Muscle of back (tissue), 11 donors: Measurements from ENCODE around the gene BRD1. TPM values are rescaled to one million over a fixed set of nuclear protein-coding genes. Genes with fewer than 3 reads are reported as not detected.

Experiments
- DNase-seq, 3 donors: peaks; one replicate each; pipeline versions ENCODE4 v3.0.0 to v3.0.0-alpha.2; 2013
- polyA plus RNA-seq, 10 donors: library from polyadenylated mRNA; unstranded; fragments of 120-200 nt; gene quantifications; one replicate each; pipeline ENCODE4 v1.2.1, GENCODE V29; 2013; ENCODE audit not compliant: insufficient read length in 10 of 10

The BRD1 gene
- polyA plus RNA-seq, 10 donors = 18.4 to 30.2 (median 25.4) TPM

DNA sequence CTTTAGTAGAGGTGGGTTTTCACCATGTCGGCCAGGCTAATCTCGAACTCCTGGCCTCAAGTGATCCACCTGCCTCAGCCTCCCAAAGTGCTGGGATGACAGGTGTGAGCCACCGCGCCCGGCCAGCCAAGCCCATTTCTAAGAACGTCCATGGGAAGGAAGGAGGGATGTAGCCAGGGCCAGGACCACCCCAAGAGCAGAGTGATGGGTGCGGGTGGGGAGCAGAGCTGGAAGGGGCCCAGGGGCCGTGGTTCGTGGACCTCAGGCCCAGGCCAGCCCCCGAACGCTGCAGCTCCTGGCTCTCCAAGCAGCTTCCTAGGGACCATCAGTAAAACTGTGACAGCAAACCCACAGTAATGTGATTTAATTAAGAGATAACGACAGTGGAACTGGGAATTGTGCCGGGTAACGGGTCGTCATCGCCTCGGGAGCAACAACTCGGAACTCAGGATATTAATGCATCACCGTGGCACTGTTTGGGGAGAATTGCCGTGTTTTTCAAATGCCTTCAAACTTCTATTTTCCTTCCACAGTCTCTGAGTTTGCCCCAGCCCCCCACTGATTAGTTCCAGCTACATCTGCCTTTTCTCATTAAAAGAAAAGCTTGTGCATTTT lies 74.3 kb downstream of the BRD1 start:
- DNase-seq = no peak

DNA sequence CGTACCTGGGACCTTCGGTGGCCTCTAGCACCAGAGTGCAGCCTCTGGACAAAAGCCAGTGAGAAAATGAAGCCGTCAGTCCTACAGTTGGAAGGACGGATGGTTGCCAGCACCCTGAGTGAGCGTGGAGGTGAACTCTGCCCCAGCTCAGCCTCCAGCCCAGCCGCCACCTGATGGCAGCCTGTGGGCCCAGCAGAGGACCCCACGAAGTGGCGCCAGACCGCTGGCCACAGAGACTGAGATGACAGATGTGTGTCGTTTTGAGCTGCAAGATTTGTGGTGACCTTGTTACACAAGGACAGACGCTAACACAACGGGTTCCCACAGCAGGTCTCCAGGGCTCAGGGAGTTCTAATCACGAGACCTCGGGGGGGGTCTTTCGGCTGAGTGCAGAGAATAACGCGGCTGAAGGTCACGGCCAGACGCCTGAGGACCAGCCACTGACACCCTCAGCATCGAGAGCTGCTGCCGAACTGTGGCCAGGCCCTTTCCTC lies 75.0 kb downstream of the BRD1 start:
- DNase-seq = no peak

GRCh38 chr22:49751966-49752597 lies 75.6 kb downstream of the BRD1 start:
- no peak for DNase-seq

DNA sequence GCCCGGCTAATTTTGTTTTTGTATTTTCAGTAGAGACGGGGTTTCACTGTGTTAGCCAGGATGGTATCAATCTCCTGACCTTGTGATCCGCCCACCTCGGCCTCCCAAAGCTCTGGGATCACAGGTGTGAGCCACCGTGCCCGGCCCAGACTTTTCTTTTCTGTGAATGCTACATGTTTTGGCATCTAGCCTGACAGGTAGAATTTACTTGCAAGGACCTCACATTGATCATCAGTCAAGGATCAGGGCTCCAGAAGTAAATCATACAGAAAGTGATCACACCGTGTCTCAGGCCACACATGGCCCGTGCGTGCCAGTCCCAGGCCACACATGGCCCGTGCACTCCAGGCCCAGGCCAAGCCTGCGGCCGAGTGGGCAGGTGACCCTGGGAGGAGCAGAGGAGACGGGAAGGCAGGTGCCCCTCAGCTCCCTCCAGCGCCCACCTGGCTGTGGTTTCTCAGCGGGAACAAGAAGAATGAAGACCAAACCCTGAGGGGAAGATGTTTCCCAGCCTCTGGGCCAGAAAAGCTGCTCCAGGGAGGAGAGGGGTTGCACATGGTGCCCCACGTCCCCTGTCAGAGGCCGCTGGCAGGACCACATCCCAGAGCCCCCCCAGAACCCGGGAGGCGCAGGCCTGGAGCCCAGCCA lies 76.2 kb downstream of the BRD1 start:
- no peak for DNase-seq

DNA sequence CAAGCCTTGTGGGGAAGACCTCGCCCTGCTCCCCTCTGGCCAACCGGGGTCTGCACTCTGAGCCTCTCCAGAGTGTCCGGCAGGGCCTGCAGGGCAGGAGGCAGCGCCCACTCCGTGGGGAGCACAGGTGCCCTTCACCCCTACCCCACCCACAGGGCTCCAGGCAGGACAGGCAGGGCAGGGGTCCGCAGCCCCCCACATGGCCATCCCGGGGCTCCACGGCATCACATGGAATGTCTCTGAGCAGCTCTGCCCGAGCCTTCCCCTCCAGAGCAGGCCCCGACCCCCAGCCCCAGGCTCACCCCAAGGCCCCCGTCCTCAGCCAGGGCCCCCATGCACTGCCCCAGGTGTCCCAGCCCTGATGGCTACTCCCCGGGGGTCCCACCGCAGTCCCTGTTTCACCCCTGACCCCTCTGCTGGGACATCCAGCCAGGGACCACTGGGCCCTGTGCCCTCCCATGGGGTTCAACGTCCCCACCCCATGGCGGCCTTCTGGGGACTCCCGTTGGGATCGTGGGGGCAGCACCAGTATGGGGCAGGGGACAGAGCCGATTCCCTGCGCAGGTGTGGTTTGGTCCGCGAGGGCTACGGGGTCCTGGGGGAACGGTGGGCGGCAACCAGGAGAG lies 77.7 kb downstream of the BRD1 start:
- no peak for DNase-seq

DNA sequence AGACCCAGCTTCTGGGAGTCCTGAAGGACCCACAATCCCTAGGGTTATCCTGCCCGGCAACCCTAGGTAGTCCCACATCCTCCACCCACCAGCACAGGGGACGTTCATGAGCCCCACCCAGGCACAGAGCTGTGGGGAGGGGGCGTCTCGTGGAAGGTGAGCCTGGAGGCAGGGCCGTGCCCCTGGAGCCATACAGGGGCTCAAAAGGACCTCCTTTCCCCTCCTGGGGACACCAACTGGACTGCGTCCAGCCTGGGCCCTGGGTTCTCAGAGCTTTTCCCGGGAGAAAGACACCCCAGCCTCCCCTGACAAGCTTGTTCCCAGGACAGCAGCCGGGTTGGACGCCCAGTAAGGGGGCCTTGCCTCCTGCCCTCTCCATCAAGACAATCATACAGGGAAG lies 78.4 kb downstream of the BRD1 start:
- no peak for DNase-seq

- no peak for DNase-seq
Measured at GRCh38 chr22:49748514-49748913, 79.2 kb downstream of the BRD1 start.

DNA sequence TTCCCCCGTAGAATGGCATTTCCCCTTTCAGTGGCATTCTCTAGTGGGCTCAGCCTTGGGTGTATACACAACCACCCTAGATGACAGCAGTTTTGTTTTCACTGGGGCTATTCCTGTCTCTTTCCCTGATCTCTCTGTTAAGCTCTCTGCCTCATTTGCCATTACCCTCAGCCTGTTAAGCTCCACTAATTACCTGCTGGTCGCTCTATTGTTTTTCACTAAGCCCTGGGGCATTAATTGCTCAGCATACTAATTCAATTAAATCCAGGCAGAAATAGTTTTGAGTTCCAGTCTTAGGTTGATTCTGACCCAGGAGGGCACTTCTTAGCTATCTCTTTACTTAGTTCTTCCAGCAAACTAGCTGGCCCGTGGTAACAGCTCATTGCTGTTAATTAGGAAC lies 80.0 kb downstream of the BRD1 start:
- no peak for DNase-seq

GRCh38 chr22:49747130-49747529 lies 80.5 kb downstream of the BRD1 start:
- DNase-seq = no peak

- no peak for DNase-seq
Measured at GRCh38 chr22:49746065-49746464, 81.6 kb downstream of the BRD1 start.

DNA sequence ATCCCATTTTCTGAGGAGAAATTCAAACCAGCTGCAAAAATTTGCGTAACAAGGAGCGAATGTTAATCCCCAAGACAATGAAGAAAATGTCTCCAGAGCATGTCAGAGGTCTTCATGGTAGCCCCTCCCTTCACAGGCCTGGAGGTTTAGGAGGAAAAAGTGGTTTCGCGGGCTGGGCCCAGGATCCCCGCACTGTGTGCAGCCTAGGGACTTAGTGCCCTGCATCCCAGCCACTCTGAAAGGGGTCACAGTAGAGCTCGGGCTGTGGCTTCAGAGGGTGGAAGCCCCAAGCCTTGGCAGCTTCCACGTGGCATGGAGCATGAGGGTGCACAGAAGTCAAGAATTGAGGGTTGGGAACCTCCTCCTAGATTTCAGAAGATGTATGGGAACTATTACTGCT lies 87.4 kb downstream of the BRD1 start:
- DNase-seq = no peak

- no peak for DNase-seq
Measured at GRCh38 chr22:49739138-49739537, 88.5 kb downstream of the BRD1 start.

DNA sequence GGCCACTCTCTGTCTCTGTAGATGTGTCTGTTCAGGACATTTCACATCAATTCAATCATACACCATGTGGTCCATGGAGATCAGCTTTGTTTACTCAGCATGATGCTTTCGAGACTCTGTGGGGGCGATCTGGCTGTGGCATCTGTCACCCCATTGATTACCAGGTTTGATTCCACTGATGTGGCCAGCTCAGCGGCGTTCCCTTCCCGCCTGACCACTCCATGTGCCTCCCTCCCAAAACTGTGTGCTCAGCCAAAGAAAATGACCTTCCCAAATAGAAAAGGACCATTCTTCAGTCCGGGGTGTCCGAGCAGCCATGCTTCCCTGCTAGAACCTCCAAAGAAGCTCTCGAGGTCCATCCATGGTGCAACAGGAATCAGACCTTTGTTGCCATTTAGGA lies 89.1 kb downstream of the BRD1 start:
- DNase-seq = no peak

DNA sequence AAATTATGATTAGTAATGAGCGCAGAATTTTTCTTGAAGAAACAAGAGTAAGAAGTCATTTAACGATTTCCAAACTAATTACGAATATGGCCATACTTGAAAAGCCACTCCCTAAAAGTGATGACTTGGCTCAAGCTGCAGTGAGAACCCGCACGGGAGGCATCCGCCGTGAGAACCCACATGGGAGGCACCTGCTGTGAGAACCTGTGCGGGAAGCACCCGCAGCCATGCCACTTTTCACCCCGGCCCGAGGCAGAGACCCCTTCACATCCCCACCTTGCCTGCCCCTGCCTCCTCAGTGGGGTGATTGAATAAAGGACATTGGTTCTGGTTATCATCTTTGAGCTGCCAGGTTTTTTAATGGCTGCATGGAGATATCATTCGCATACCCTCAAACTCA lies 89.7 kb downstream of the BRD1 start:
- DNase-seq = no peak

DNA sequence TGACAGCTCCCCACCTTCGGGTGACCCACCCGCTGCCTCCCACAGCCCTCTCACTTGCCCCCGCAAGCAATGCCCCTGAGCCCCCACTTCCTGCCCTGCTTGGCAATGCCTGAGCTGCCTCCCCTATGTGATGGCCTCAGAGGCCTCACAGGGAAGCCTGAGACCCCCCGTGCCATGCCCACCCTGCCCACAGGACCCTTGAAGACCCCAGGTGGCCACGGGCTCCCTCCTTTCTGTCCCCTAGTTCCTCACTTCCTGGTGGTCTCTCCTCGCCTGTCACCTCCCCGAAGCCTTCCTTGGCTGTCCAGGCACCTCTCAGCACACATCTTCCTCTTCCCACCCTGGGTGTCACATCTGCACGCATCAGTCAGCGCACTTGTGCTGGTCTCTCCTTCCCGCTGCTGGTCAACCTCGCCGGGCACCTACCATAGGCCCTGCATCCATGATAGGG lies 90.5 kb downstream of the BRD1 start:
- DNase-seq = no peak

- no peak for DNase-seq
Measured at GRCh38 chr22:49736538-49736937, 91.1 kb downstream of the BRD1 start.

- peak in 2 of 3 donors; percentile 12 to 23 for DNase-seq
Measured at GRCh38 chr22:49735901-49736421, 91.7 kb downstream of the BRD1 start.

DNA sequence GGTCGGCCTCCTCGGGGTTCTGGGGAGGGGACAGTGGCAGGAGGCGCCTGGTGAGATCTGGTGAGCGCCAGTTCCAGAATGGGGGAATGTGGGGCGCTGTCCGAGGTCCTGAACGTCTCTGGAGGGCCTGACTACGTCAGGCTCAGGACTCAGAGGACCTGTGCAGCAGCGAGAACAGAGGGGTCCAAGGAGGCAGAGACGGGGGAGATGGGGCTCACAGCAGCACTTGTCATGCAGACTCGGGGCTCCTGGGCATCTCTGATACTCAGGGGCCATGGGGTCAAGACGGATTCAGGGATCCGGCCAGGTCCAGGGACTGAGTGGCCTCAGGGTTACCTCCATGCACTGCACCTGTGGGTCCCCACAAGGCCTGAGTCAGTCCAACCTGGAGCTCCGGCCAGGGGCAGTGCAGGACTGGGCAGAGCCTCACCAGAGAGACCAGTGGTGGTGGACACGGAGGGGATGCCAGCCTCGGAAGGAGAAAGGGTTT lies 92.2 kb downstream of the BRD1 start:
- peak; percentile 18 to 48 (median 35) for DNase-seq

- DNase-seq = no peak
Measured at GRCh38 chr22:49734882-49735281, 92.8 kb downstream of the BRD1 start.

- no peak for DNase-seq
Measured at GRCh38 chr22:49734390-49734789, 93.3 kb downstream of the BRD1 start.

- no peak for DNase-seq
Measured at GRCh38 chr22:49733631-49734030, 94.0 kb downstream of the BRD1 start.

DNA sequence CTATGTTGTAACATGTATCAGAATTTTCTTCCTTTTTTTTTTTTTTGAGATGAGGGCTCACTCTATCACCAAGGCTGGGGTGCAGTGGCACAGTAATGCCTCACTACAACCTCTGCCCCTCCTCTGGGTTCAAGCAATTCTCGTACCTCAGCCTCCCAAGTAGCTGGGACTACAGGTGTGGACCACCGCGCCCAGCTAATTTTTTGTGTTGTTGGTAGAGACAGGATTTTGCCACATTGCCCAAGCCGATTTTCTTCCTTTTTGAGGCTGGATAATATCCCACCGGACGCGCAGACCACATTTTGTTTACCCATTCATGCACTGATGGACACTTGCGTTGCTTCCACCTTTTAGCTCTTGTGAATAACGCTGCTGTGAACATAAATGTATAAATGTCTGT lies 97.0 kb downstream of the BRD1 start:
- DNase-seq = no peak
